Right lobe of liver (tissue), 4 donors: ENCODE results near the gene SLX4.

ENCODE experiments used
- CTCF ChIP-seq, 4 donors: fragments of 200-600 bp in 3 of 4; fragments of 450-650 bp in 1 of 4; IDR thresholded peaks; one replicate each; pipeline versions ENCODE4 v1.5.1 to v1.8.0; 2016 to 2022; ENCODE audit warnings: antibody characterized with exemption in 4 of 4, mild to moderate bottlenecking in 2 of 4
- POLR2A ChIP-seq: fragments of 450-650 bp; IDR thresholded peaks from one replicate; pipeline ENCODE4 v1.6.1; 2017; ENCODE audit warnings: antibody characterized with exemption, mild to moderate bottlenecking
- donor health status: DM: no; HTN: no; CAD: no.
- donor health status: DM: no; HTN: no; CAD: no.
- donor health status: DM: no; HTN: yes; CAD: no.

DNA sequence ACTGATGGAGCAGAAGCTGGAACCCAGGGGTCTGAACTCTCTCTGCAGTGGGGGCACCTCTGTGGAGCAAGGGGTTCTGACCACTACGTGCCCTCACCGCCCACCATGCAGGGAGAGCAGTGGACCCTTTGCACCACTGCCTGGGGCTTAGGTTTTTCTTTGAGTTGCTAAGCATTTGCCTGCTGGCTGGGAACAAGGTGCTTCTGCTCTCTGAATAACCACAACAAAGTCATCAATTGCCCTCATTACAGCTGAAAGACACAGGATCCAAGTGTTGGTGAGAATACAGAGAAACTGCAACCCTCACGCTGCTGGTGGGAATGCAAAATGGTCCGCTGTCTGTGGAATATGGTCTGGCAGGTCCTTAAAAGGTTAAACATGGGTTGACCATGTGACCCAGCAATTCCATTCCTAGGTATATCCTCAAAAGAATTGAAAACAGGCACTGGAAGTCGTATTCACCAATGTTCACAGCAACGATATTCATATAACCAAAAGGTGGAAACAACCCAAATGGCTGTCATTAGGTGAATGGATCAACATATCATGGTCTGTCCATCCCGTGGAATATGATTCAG lies 57.0 kb downstream of the SLX4 start:
- TF ChIP-seq CTCF (IDR thresholded peaks at IDR 0.05): no peak
- no peak for TF ChIP-seq POLR2A
